Activated T-cell treated with anti-CD3 and anti-CD28 coated beads, Interleukin-2, amount 50 U/mL, for 24 hours (primary cell): ENCODE data around the gene C1orf115.
"Not testable (repeated sequence)": the region's sequence is repeated elsewhere in the genome, so short reads cannot be mapped to it uniquely, and the experiment has no call there.

Source experiments
- DNase-seq: peaks from one replicate; pipeline ENCODE4 v3.0.0-alpha.2; 2020
- H3K27ac Mint-ChIP-seq: 2 replicates; pipeline ENCODE4 v1.8.0; 2020; ENCODE audit warnings: mild to moderate bottlenecking, mixed read lengths
- H3K27me3 Mint-ChIP-seq: 2 replicates; pipeline ENCODE4 v1.8.0; 2020; ENCODE audit warnings: mixed read lengths
- H3K36me3 Mint-ChIP-seq: 2 replicates; pipeline ENCODE4 v1.8.0; 2020; ENCODE audit warnings: low read depth, mixed read lengths
- H3K4me1 Mint-ChIP-seq: 2 replicates; pipeline ENCODE4 v1.8.0; 2020; ENCODE audit warnings: low read depth, mixed read lengths
- H3K4me3 Mint-ChIP-seq: 2 replicates; pipeline ENCODE4 v1.8.0; 2020; ENCODE audit warnings: mild to moderate bottlenecking, moderate library complexity, mixed read lengths
- H3K9me3 Mint-ChIP-seq: 2 replicates; pipeline ENCODE4 v1.8.0; 2020; ENCODE audit warnings: mixed read lengths

The C1orf115 gene

GRCh38 chr1:220701974-220702373 lies 11.8 kb downstream of the C1orf115 start:
- H3K9me3 Mint-ChIP-seq = no peaks in the 10 kb centered on the region
- no peak for DNase-seq
- H3K4me1 Mint-ChIP-seq = no peaks in the 10 kb centered on the region
- H3K4me3 Mint-ChIP-seq = no peak overlapping the region
- no peaks in the 10 kb centered on the region for H3K36me3 Mint-ChIP-seq
- H3K27ac Mint-ChIP-seq = no peak overlapping the region
- peaks cover 15% of the 10 kb centered on the region for H3K27me3 Mint-ChIP-seq

GRCh38 chr1:220702733-220703270 lies 12.6 kb downstream of the C1orf115 start:
- Mint-ChIP-seq H3K4me3 (no peak overlapping the region), H3K36me3 (no peaks in the 10 kb centered on the region), H3K4me1 (no peaks in the 10 kb centered on the region), H3K27ac (no peak overlapping the region), H3K27me3 (peaks cover 15% of the 10 kb centered on the region), H3K9me3 (no peaks in the 10 kb centered on the region)
- no peak for DNase-seq

- Mint-ChIP-seq H3K36me3 (no peaks in the 10 kb centered on the region), H3K27ac (no peak overlapping the region), H3K9me3 (no peaks in the 10 kb centered on the region), H3K27me3 (peaks cover 15% of the 10 kb centered on the region), H3K4me1 (no peaks in the 10 kb centered on the region), H3K4me3 (no peak overlapping the region)
- no peak for DNase-seq
These were observed 13.1 kb downstream of the C1orf115 start for GRCh38 chr1:220703305-220703704.

- no peak overlapping the region for H3K4me3 Mint-ChIP-seq
- no peaks in the 10 kb centered on the region for H3K4me1 Mint-ChIP-seq
- H3K27ac Mint-ChIP-seq = no peak overlapping the region
- no peaks in the 10 kb centered on the region for H3K36me3 Mint-ChIP-seq
- no peak for DNase-seq
- no peaks in the 10 kb centered on the region for H3K9me3 Mint-ChIP-seq
- peaks cover 15% of the 10 kb centered on the region for H3K27me3 Mint-ChIP-seq
These were observed 15.6 kb downstream of the C1orf115 start for GRCh38 chr1:220705782-220706181.

GRCh38 chr1:220706480-220706879 lies 16.3 kb downstream of the C1orf115 start:
- H3K4me3 Mint-ChIP-seq = no peak overlapping the region

GRCh38 chr1:220707160-220707559 lies 17.0 kb downstream of the C1orf115 start:
- peaks cover 12% of the 10 kb centered on the region for H3K27me3 Mint-ChIP-seq
- no peak overlapping the region for H3K4me3 Mint-ChIP-seq
- no peaks in the 10 kb centered on the region for H3K9me3 Mint-ChIP-seq
- H3K4me1 Mint-ChIP-seq = no peaks in the 10 kb centered on the region
- DNase-seq = no peak
- no peak overlapping the region for H3K27ac Mint-ChIP-seq
- no peaks in the 10 kb centered on the region for H3K36me3 Mint-ChIP-seq

More at GRCh38 chr1:220706480-220706879, 16.3 kb downstream of the C1orf115 start:
- Mint-ChIP-seq H3K27ac (no peak overlapping the region), H3K27me3 (peaks cover 15% of the 10 kb centered on the region), H3K4me1 (no peaks in the 10 kb centered on the region), H3K9me3 (no peaks in the 10 kb centered on the region), H3K36me3 (no peaks in the 10 kb centered on the region)
- no peak for DNase-seq

- Mint-ChIP-seq H3K9me3 (no peaks in the 10 kb centered on the region), H3K4me3 (no peak overlapping the region)
These were observed 18.1 kb downstream of the C1orf115 start for GRCh38 chr1:220708244-220708643.

GRCh38 chr1:220708936-220709801 lies 19.0 kb downstream of the C1orf115 start:
- Mint-ChIP-seq H3K36me3 (no peaks in the 10 kb centered on the region), H3K4me1 (no peaks in the 10 kb centered on the region), H3K27ac (no peak overlapping the region), H3K4me3 (no peak overlapping the region), H3K27me3 (peaks cover 7% of the 10 kb centered on the region), H3K9me3 (no peaks in the 10 kb centered on the region)
- DNase-seq = no peak

More at GRCh38 chr1:220708244-220708643, 18.1 kb downstream of the C1orf115 start:
- Mint-ChIP-seq H3K27me3 (peaks cover 3% of the 10 kb centered on the region), H3K36me3 (no peaks in the 10 kb centered on the region), H3K4me1 (no peaks in the 10 kb centered on the region), H3K27ac (no peak overlapping the region)
- no peak for DNase-seq

GRCh38 chr1:220710333-220710732 lies 20.2 kb downstream of the C1orf115 start:
- Mint-ChIP-seq H3K4me1 (no peaks in the 10 kb centered on the region), H3K4me3 (no peak overlapping the region), H3K27ac (no peak overlapping the region), H3K27me3 (peaks cover 7% of the 10 kb centered on the region), H3K9me3 (peaks cover 4% of the 10 kb centered on the region), H3K36me3 (no peaks in the 10 kb centered on the region)
- DNase-seq = no peak

GRCh38 chr1:220711056-220711809 lies 21.1 kb downstream of the C1orf115 start:
- no peak overlapping the region for H3K27ac Mint-ChIP-seq
- H3K27me3 Mint-ChIP-seq = peaks cover 7% of the 10 kb centered on the region
- H3K9me3 Mint-ChIP-seq = peaks cover 9% of the 10 kb centered on the region
- no peaks in the 10 kb centered on the region for H3K4me1 Mint-ChIP-seq
- no peaks in the 10 kb centered on the region for H3K36me3 Mint-ChIP-seq
- H3K4me3 Mint-ChIP-seq = no peak overlapping the region
- DNase-seq = no peak

GRCh38 chr1:220715986-220716385 lies 25.8 kb downstream of the C1orf115 start:
- not testable (repeated sequence) for H3K36me3 Mint-ChIP-seq, H3K9me3 Mint-ChIP-seq, H3K4me1 Mint-ChIP-seq, H3K27ac Mint-ChIP-seq, DNase-seq, H3K4me3 Mint-ChIP-seq
- peaks cover 15% of the 10 kb centered on the region for H3K27me3 Mint-ChIP-seq

GRCh38 chr1:220717800-220718640 lies 27.9 kb downstream of the C1orf115 start:
- Mint-ChIP-seq H3K4me1 (no peaks in the 10 kb centered on the region), H3K4me3 (no peak overlapping the region), H3K27ac (no peak overlapping the region), H3K36me3 (no peaks in the 10 kb centered on the region), H3K9me3 (peaks cover 9% of the 10 kb centered on the region), H3K27me3 (peaks cover 15% of the 10 kb centered on the region)
- no peak for DNase-seq

GRCh38 chr1:220721266-220721665 lies 31.1 kb downstream of the C1orf115 start:
- not testable (repeated sequence) for H3K9me3 Mint-ChIP-seq, H3K27ac Mint-ChIP-seq, H3K4me3 Mint-ChIP-seq, DNase-seq, H3K4me1 Mint-ChIP-seq, H3K36me3 Mint-ChIP-seq
- H3K27me3 Mint-ChIP-seq = peaks cover 10% of the 10 kb centered on the region

- H3K27ac Mint-ChIP-seq = no peak overlapping the region
- H3K4me3 Mint-ChIP-seq = no peak overlapping the region
- H3K27me3 Mint-ChIP-seq = peaks cover 3% of the 10 kb centered on the region
- DNase-seq = no peak
- no peaks in the 10 kb centered on the region for H3K36me3 Mint-ChIP-seq
- H3K4me1 Mint-ChIP-seq = no peaks in the 10 kb centered on the region
- no peaks in the 10 kb centered on the region for H3K9me3 Mint-ChIP-seq
These were observed 36.5 kb downstream of the C1orf115 start for GRCh38 chr1:220726634-220727033.
